ENCODE measurements around the gene PDHB. TPM values are rescaled to one million over a fixed set of nuclear protein-coding genes. Genes with fewer than 3 reads are reported as not detected.

The PDHB gene
- total and polyA plus RNA-seq, 12 donors = 59.2 to 264 (median 102) TPM

DNA sequence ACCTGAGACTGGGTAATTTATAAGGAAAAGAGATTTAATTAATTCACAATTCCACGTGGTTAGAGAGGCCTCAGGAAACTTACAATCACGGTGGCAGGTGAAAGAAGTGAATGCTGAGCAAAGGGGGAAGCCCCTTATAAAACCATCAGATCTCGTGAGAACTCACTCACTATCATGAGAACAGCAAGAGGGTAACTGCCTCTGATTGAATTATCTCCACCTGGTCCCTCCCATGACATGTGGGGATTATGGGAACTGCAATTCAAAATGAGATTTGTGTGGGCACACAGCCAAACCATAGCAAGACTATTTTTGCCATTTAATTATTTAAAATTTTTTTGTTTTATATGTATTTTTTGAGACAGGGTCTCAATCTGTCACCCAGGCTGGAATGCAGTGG, 31.2 kb upstream of the PDHB start:
- H3K4me3 ChIP-seq = no peak overlapping the region
- H3K27me3 ChIP-seq = no peaks in the 10 kb centered on the region
- WGBS, 4 donors = 62 to 87% (median 73%) methylated on average over 3 of the region's 3 CpGs
- no peaks in the 10 kb centered on the region for H3K9me3 ChIP-seq (replicated peaks in 1 of 3)
- intact Hi-C loops (cut with DNase I) = loop anchor here (10.0 kb wide), 1 partner anchor 70 kb away; the partner anchor contains the start of gene ACOX2 (in 2 of the 2)
- no peak overlapping the region for H3K27ac ChIP-seq
- DNase-seq = no peak
- TF ChIP-seq POLR2A (IDR thresholded peaks at IDR 0.05) (no peak), CTCF (IDR thresholded peaks at IDR 0.05) (no peak)
- H3K36me3 ChIP-seq (replicated peaks in 1 of 2) = no peaks in the 10 kb centered on the region
- H3K4me1 ChIP-seq (replicated peaks in 1 of 2) = no peaks in the 10 kb centered on the region

DNA sequence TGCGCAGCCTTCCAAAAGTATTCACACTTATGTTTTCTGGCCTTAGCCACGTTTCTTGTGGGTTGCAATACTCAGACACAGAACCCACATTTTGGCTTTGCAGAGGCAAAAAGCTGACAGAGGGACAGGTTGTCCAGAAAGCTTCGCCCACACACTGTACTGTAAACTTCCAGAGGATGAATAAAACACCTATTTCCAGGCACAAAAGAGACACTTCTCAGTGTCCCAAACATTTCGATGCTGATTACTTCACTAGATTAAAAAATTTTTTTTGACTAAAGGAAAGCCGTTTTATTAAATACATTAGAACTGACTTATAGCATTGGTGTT, 30.3 kb upstream of the PDHB start:
- intact Hi-C loops (cut with DNase I) = loop anchor here (10.0 kb wide), 1 partner anchor 71 kb away; the partner anchor contains the start of gene ACOX2 (in 2 of the 2)
- Histone ChIP-seq H3K27ac (no peak overlapping the region), H3K36me3 (replicated peaks in 1 of 2) (no peaks in the 10 kb centered on the region), H3K4me1 (replicated peaks in 1 of 2) (no peaks in the 10 kb centered on the region), H3K9me3 (replicated peaks in 1 of 3) (no peaks in the 10 kb centered on the region), H3K27me3 (no peaks in the 10 kb centered on the region), H3K4me3 (peak overlapping the region in 1 of 4 donors; percentile 36)
- TF ChIP-seq POLR2A (IDR thresholded peaks at IDR 0.05) = no peak
- TF ChIP-seq CTCF (IDR thresholded peaks at IDR 0.05) = no peak
- no peak for DNase-seq
- 33 to 38% (median 35%) methylated on average over 5 of the region's 5 CpGs for WGBS, 4 donors

DNA sequence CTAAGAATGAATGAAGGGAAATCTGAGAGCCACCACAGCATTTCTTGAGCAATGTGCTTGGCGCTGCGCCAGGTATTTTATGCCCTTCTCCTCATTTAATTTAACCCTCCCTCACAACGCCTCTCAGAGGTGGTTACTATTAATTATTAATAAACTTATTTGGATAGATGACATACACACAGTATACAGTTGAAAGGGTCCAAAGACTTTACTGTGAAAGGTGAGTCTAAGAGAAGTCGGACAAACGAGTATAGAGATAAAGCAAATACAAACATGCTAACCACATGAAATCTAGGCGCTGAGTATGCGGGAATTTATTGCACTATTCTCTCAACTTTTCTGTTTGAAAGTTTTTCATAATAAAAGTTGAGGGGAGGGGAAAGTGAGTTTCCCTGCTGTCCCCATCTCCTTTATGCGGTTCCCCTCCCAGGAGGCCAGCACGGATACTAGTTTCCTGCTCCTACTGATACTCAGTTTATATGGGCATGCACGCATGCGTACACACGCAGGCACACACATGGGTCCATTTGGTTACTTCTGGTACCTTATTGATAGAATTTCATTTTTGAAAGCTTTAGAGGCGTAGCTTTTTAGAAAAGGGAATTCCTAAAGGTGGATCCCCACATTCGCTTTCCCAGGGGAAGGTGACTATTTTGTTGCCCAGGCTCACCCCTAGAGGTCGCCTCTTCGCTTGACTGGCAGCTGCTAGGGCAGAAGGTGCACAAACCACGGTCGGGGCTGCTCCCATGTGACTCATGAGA, 29.7 kb upstream of the PDHB start:
- intact Hi-C loops (cut with DNase I) = loop anchor here (10.0 kb wide), 1 partner anchor 71 kb away; the partner anchor contains the start of gene ACOX2 (in 2 of the 2)
- no peaks in the 10 kb centered on the region for H3K36me3 ChIP-seq (replicated peaks in 1 of 2)
- TF ChIP-seq CTCF (IDR thresholded peaks at IDR 0.05) (peak; percentile 63 to 78 (median 70)), POLR2A (IDR thresholded peaks at IDR 0.05) (no peak)
- H3K4me1 ChIP-seq (replicated peaks in 1 of 2) = no peaks in the 10 kb centered on the region
- no peaks in the 10 kb centered on the region for H3K9me3 ChIP-seq (replicated peaks in 1 of 3)
- DNase-seq = peak; percentile 71 to 89 (median 86)
- H3K4me3 ChIP-seq = peak overlapping the region in 2 of 4 donors; percentile 10 to 36
- 25 to 33% (median 27%) methylated on average over 18 of the region's 18 CpGs for WGBS, 4 donors
- no peaks in the 10 kb centered on the region for H3K27me3 ChIP-seq
- H3K27ac ChIP-seq = no peak overlapping the region

- intact Hi-C loops (cut with DNase I) = loop anchor here (10.0 kb wide), 1 partner anchor 72 kb away; the partner anchor contains the start of gene ACOX2 (in 2 of the 2)
- WGBS, 4 donors = 73 to 81% (median 76%) methylated on average over 4 of the region's 4 CpGs
- Histone ChIP-seq H3K9me3 (replicated peaks in 1 of 3) (no peaks in the 10 kb centered on the region), H3K4me1 (replicated peaks in 1 of 2) (no peaks in the 10 kb centered on the region), H3K27ac (no peak overlapping the region), H3K4me3 (peak overlapping the region in 1 of 4 donors; percentile 36), H3K27me3 (no peaks in the 10 kb centered on the region), H3K36me3 (replicated peaks in 1 of 2) (no peaks in the 10 kb centered on the region)
- no peak for TF ChIP-seq CTCF (IDR thresholded peaks at IDR 0.05)
- DNase-seq = no peak
Measured at GRCh38 chr3:58462829-58463180, 29.2 kb upstream of the PDHB start.
